Spinal cord (tissue), 10 donors: ENCODE results near the gene PRSS21. TPM values are rescaled to one million over a fixed set of nuclear protein-coding genes. Genes with fewer than 3 reads are reported as not detected.

Experiments used
- DNase-seq, 6 donors: peaks; one replicate each; pipeline versions ENCODE4 v3.0.0 to v3.0.0-alpha.2; 2013 to 2015; ENCODE audit warnings: low spot score in 6 of 6, low read depth in 4 of 6
- H3K27ac ChIP-seq: one replicate; pipeline ENCODE4 v1.5.1; 2013; ENCODE audit warnings: low read depth, low read length, control low read depth
- H3K27me3 ChIP-seq: one replicate; pipeline ENCODE4 v1.6.1; 2013; ENCODE audit warnings: low read length; ENCODE audit not compliant: control insufficient read depth, insufficient read depth
- H3K36me3 ChIP-seq: one replicate; pipeline ENCODE4 v1.6.1; 2013; ENCODE audit warnings: low read length; ENCODE audit not compliant: control insufficient read depth, insufficient read depth
- H3K4me1 ChIP-seq: one replicate; pipeline ENCODE4 v1.6.1; 2013; ENCODE audit warnings: low read length; ENCODE audit not compliant: control insufficient read depth, insufficient read depth
- H3K4me3 ChIP-seq: one replicate; pipeline ENCODE4 v1.5.1; 2013; ENCODE audit warnings: low read depth, low read length, control low read depth
- H3K9me3 ChIP-seq: one replicate; pipeline ENCODE4 v1.6.1; 2013; ENCODE audit warnings: low read length; ENCODE audit not compliant: control insufficient read depth, insufficient read depth
- WGBS: methylation state at CpG from one replicate; pipeline ENCODE4 v1.1.5; 2013; ENCODE audit warnings: missing lambda C conversion rate; ENCODE audit not compliant: insufficient coverage; 5-methylcytosine and 5-hydroxymethylcytosine counted together
- polyA plus RNA-seq, 2 donors: library from polyadenylated mRNA; unstranded; fragments of 120-200 nt; gene quantifications; one replicate each; pipeline ENCODE4 v1.2.1, GENCODE V29; 2013; ENCODE audit not compliant: insufficient read length in 2 of 2
- small RNA-seq: library from RNA; depleted of rRNA; stranded (forward); fragments of <200 nt; gene quantifications from one replicate; pipeline ENCODE3, GENCODE V24; 2014; ENCODE audit warnings: low replicate concordance
- total RNA-seq, 2 donors: library from RNA; depleted of rRNA in 1 of 2; stranded (reverse); fragments of 120-200 nt in 1 of 2; fragments of >200 nt in 1 of 2; gene quantifications; one replicate each; pipeline versions ENCODE4 v1.2.3 to v1.2.4, GENCODE V29; 2013 to 2014
- donor health status: healthy.

Gene PRSS21
- total and polyA plus RNA-seq, 4 donors: 0.28 TPM; not detected in 3

GRCh38 chr16:2860826-2861567 lies 44.0 kb downstream of the PRSS21 start:
- H3K27ac ChIP-seq: no peak overlapping the region
- peaks cover 65% of the 10 kb centered on the region for H3K27me3 ChIP-seq
- peaks cover 3% of the 10 kb centered on the region for H3K4me1 ChIP-seq
- H3K36me3 ChIP-seq: no peaks in the 10 kb centered on the region
- WGBS: 93% methylated on average over 2 of the region's 8 CpGs
- DNase-seq: no peak
- no peak overlapping the region for H3K4me3 ChIP-seq
- H3K9me3 ChIP-seq: no peaks in the 10 kb centered on the region

GRCh38 chr16:2865651-2866050 lies 48.6 kb downstream of the PRSS21 start:
- Histone ChIP-seq H3K4me3 (no peak overlapping the region), H3K4me1 (peaks cover 8% of the 10 kb centered on the region), H3K9me3 (no peaks in the 10 kb centered on the region), H3K36me3 (no peaks in the 10 kb centered on the region), H3K27me3 (peaks cover 24% of the 10 kb centered on the region), H3K27ac (no peak overlapping the region)
- DNase-seq: no peak
- 43% methylated on average over 1 of the region's 4 CpGs for WGBS

GRCh38 chr16:2866431-2866830 lies 49.4 kb downstream of the PRSS21 start:
- no peaks in the 10 kb centered on the region for H3K36me3 ChIP-seq
- 93% methylated on average over 4 of the region's 4 CpGs for WGBS
- DNase-seq: no peak
- no peaks in the 10 kb centered on the region for H3K9me3 ChIP-seq
- no peak overlapping the region for H3K4me3 ChIP-seq
- H3K27ac ChIP-seq: no peak overlapping the region
- peaks cover 8% of the 10 kb centered on the region for H3K4me1 ChIP-seq
- peaks cover 18% of the 10 kb centered on the region for H3K27me3 ChIP-seq

GRCh38 chr16:2867661-2867986 lies 50.6 kb downstream of the PRSS21 start:
- no CpG with 5 or more reads among the region's 8 CpGs for WGBS
- Histone ChIP-seq H3K4me3 (peak overlapping the region; percentile 78), H3K27ac (peak overlapping the region; percentile 94), H3K4me1 (peaks cover 8% of the 10 kb centered on the region), H3K36me3 (no peaks in the 10 kb centered on the region), H3K27me3 (peaks cover 15% of the 10 kb centered on the region), H3K9me3 (no peaks in the 10 kb centered on the region)
- DNase-seq: no peak

- peak; percentile 74 to 97 (median 84) for DNase-seq
These were observed 51.2 kb downstream of the PRSS21 start for GRCh38 chr16:2867987-2868789.

More at GRCh38 chr16:2867987-2868789, 51.2 kb downstream of the PRSS21 start:
- Histone ChIP-seq H3K27ac (peak overlapping the region; percentile 94), H3K36me3 (no peaks in the 10 kb centered on the region), H3K27me3 (peaks cover 15% of the 10 kb centered on the region), H3K4me1 (peaks cover 8% of the 10 kb centered on the region), H3K9me3 (no peaks in the 10 kb centered on the region), H3K4me3 (peak overlapping the region; percentile 78)
- under 1% methylated on average over 39 of the region's 45 CpGs for WGBS

Small RNA genes lying within 50 kb of the gene (small RNA-seq; reads per million reads assigned to genes)
- not detected for gene SNORA3C

Other genes starting within 250 kb of the PRSS21 start
- gene KCTD5, start 134.7 kb upstream of the PRSS21 start, total RNA-seq: 10 to 100 TPM; 17.4 to 25.7 TPM
- 10 to 100 TPM; 42.4 to 44.3 TPM for gene KCTD5, start 134.7 kb upstream of the PRSS21 start, polyA plus RNA-seq
- 1 to 10 TPM; 2.1 to 2.5 TPM for gene PRSS27, start 97.0 kb upstream of the PRSS21 start, total RNA-seq
- 10 to 100 TPM in 1 of 2 donors, 1 to 10 TPM in 1; 9.7 to 11.5 TPM for gene PRSS27, start 97.0 kb upstream of the PRSS21 start, polyA plus RNA-seq
- 100 to 1,000 TPM; 105 to 159 TPM for gene SRRM2, start 64.6 kb upstream of the PRSS21 start, total RNA-seq
- 100 to 1,000 TPM; 494 to 610 TPM for gene SRRM2, start 64.6 kb upstream of the PRSS21 start, polyA plus RNA-seq
- gene ELOB, start 40.0 kb upstream of the PRSS21 start, total RNA-seq: 100 to 1,000 TPM; 136 to 660 TPM
- 100 to 1,000 TPM; 480 to 554 TPM for gene ELOB, start 40.0 kb upstream of the PRSS21 start, polyA plus RNA-seq
- gene PRSS33, start 29.7 kb upstream of the PRSS21 start, total RNA-seq: under 1 TPM in 1 of 2 donors, not detected in 1; 0.17 TPM
- under 1 TPM; 0.21 to 0.24 TPM for gene PRSS33, start 29.7 kb upstream of the PRSS21 start, polyA plus RNA-seq
- gene PRSS41, start 18.8 kb upstream of the PRSS21 start, total RNA-seq: not detected
- not detected for gene PRSS41, start 18.8 kb upstream of the PRSS21 start, polyA plus RNA-seq
- gene ZG16B, start 13.1 kb downstream of the PRSS21 start, total RNA-seq: 1 to 10 TPM in 1 of 2 donors, under 1 TPM in 1; 0.59 to 2.4 TPM
- under 1 TPM; 0.32 TPM for gene ZG16B, start 13.1 kb downstream of the PRSS21 start, polyA plus RNA-seq
- gene PRSS22, start 40.9 kb downstream of the PRSS21 start, total RNA-seq: not detected
- gene PRSS22, start 40.9 kb downstream of the PRSS21 start, polyA plus RNA-seq: under 1 TPM in 1 of 2 donors, not detected in 1; 0.17 TPM
- gene FLYWCH2, start 66.0 kb downstream of the PRSS21 start, total RNA-seq: 10 to 100 TPM; 28.1 to 63.1 TPM
- 10 to 100 TPM; 59.7 to 61.8 TPM for gene FLYWCH2, start 66.0 kb downstream of the PRSS21 start, polyA plus RNA-seq
- 10 to 100 TPM; 17.5 to 18.2 TPM for gene FLYWCH1, start 94.7 kb downstream of the PRSS21 start, total RNA-seq
- gene FLYWCH1, start 94.7 kb downstream of the PRSS21 start, polyA plus RNA-seq: 10 to 100 TPM; 55.9 TPM
- under 1 TPM; 0.17 to 0.20 TPM for gene KREMEN2, start 147.0 kb downstream of the PRSS21 start, total RNA-seq
- 1 to 10 TPM; 1.4 to 1.6 TPM for gene KREMEN2, start 147.0 kb downstream of the PRSS21 start, polyA plus RNA-seq
- gene PAQR4, start 152.1 kb downstream of the PRSS21 start, total RNA-seq: 10 to 100 TPM; 22.6 to 26.4 TPM
- 10 to 100 TPM; 74.0 to 82.4 TPM for gene PAQR4, start 152.1 kb downstream of the PRSS21 start, polyA plus RNA-seq
- gene PKMYT1, start 163.2 kb downstream of the PRSS21 start, total RNA-seq: 1 to 10 TPM; 3.1 to 7.2 TPM
- 10 to 100 TPM; 20.0 to 32.6 TPM for gene PKMYT1, start 163.2 kb downstream of the PRSS21 start, polyA plus RNA-seq
- under 1 TPM; 0.06 to 0.20 TPM for gene CLDN9, start 195.7 kb downstream of the PRSS21 start, total RNA-seq
- under 1 TPM; 0.36 to 0.38 TPM for gene CLDN9, start 195.7 kb downstream of the PRSS21 start, polyA plus RNA-seq
- under 1 TPM in 1 of 2 donors, not detected in 1; 0.28 TPM for gene CLDN6, start 200.9 kb downstream of the PRSS21 start, total RNA-seq
- 1 to 10 TPM in 1 of 2 donors, under 1 TPM in 1; 0.43 to 1.0 TPM for gene CLDN6, start 200.9 kb downstream of the PRSS21 start, polyA plus RNA-seq
- gene TNFRSF12A, start 203.1 kb downstream of the PRSS21 start, total RNA-seq: 1 to 10 TPM; 5.8 to 9.9 TPM
- 1 to 10 TPM; 4.5 to 6.7 TPM for gene TNFRSF12A, start 203.1 kb downstream of the PRSS21 start, polyA plus RNA-seq
- 10 to 100 TPM; 20.4 to 66.2 TPM for gene HCFC1R1, start 206.7 kb downstream of the PRSS21 start, total RNA-seq
- gene HCFC1R1, start 206.7 kb downstream of the PRSS21 start, polyA plus RNA-seq: 100 to 1,000 TPM; 155 to 161 TPM
- gene THOC6, start 206.8 kb downstream of the PRSS21 start, total RNA-seq: 10 to 100 TPM in 1 of 2 donors, 1 to 10 TPM in 1; 7.2 to 12.5 TPM
- 10 to 100 TPM; 16.8 to 18.7 TPM for gene THOC6, start 206.8 kb downstream of the PRSS21 start, polyA plus RNA-seq
- under 1 TPM; 0.06 to 0.10 TPM for gene BICDL2, start 219.7 kb downstream of the PRSS21 start, total RNA-seq
- under 1 TPM; 0.38 to 0.39 TPM for gene BICDL2, start 219.7 kb downstream of the PRSS21 start, polyA plus RNA-seq
- gene MMP25, start 229.3 kb downstream of the PRSS21 start, total RNA-seq: 1 to 10 TPM; 1.2 to 1.4 TPM
- gene MMP25, start 229.3 kb downstream of the PRSS21 start, polyA plus RNA-seq: 10 to 100 TPM in 1 of 2 donors, 1 to 10 TPM in 1; 7.2 to 10.5 TPM
- gene IL32, start 248.4 kb downstream of the PRSS21 start, total RNA-seq: 10 to 100 TPM in 1 of 2 donors, 1 to 10 TPM in 1; 9.0 to 11.6 TPM
- 10 to 100 TPM; 13.4 to 20.2 TPM for gene IL32, start 248.4 kb downstream of the PRSS21 start, polyA plus RNA-seq